Endothelial cell of umbilical vein (primary cell): ENCODE measurements around the gene GPR65. TPM values are rescaled to one million over a fixed set of nuclear protein-coding genes. Genes with fewer than 3 reads are reported as not detected.
"Not testable (repeated sequence)": the region's sequence is repeated elsewhere in the genome, so short reads cannot be mapped to it uniquely, and the experiment has no call there.

ENCODE experiments used
- BruUV-seq: library from RNA; stranded (reverse); fragments of 400-500 nt; replicated peaks from 2 replicates; lab custom pipeline; 2021; lab: Mats Ljungman, UMichigan
- CTCF ChIA-PET: fragments of 300-600, 350-600 bp; sonication (Branson Sonifier 250); formaldehyde crosslinking; loops from one replicate; lab custom pipeline; 2021; ENCODE audit warnings: antibody characterized with exemption, inconsistent platforms; lab: Charles Lee
- POLR2A ChIA-PET: fragments of 300-600, 350-600 bp; sonication (Branson Sonifier 250); formaldehyde crosslinking; loops from one replicate; lab custom pipeline; 2021; ENCODE audit warnings: antibody characterized with exemption, inconsistent platforms; lab: Charles Lee
- DNase-seq: peaks from one replicate; pipeline ENCODE4 v3.0.0-alpha.2; 2011; ENCODE audit warnings: low read depth, low spot score
- FAIRE-seq: peaks from 2 replicates; lab custom pipeline; 2011; peaks lifted over from hg19 to GRCh38; lab: Jason Lieb, UNC
- H2AFZ ChIP-seq: 2 replicates; pipeline ENCODE4 v1.6.0; 2012; ENCODE audit warnings: low read depth, low read length, control low read depth, inconsistent platforms
- H3K27ac ChIP-seq: 2 replicates; pipeline ENCODE4 v1.5.1; 2011; ENCODE audit warnings: low read depth, mild to moderate bottlenecking, control low read depth, low read length, moderate library complexity; ENCODE audit not compliant: insufficient read depth
- H3K27me3 ChIP-seq, 2 experiments: 2 replicates each; pipeline versions ENCODE4 v1.6.0 to v1.6.1; 2011; ENCODE audit warnings: low read length in 2 of 2, mixed read lengths in 1 of 2; ENCODE audit not compliant: control insufficient read depth in 2 of 2, insufficient read depth in 2 of 2
- H3K36me3 ChIP-seq, 2 experiments: 2 replicates in 1 of 2; 3 replicates in 1 of 2; pipeline ENCODE4 v1.5.1; 2011; ENCODE audit warnings: low read length in 2 of 2, mild to moderate bottlenecking in 1 of 2, moderate library complexity in 1 of 2; ENCODE audit not compliant: control insufficient read depth in 2 of 2, insufficient read depth in 2 of 2; ENCODE audit errors: extremely low read depth in 1 of 2
- H3K4me1 ChIP-seq: 3 replicates; pipeline ENCODE4 v1.5.1; 2011; ENCODE audit warnings: mild to moderate bottlenecking, low read length; ENCODE audit not compliant: control insufficient read depth, insufficient read depth; ENCODE audit errors: extremely low read depth
- H3K4me2 ChIP-seq: 2 replicates; pipeline ENCODE4 v1.6.1; 2011; ENCODE audit warnings: low read length, control low read depth, mixed read lengths; ENCODE audit not compliant: insufficient read depth
- H3K4me3 ChIP-seq, 3 experiments: fragments of 200-600 bp in 1 of 3; sonication (generic), shearing (Covaris generic) in 1 of 3; replicated peaks in 1 of 3; 2 replicates each; pipeline ENCODE4 v1.5.1; 2011 to 2016; ENCODE audit warnings: control low read depth in 3 of 3, low read length in 3 of 3, mild to moderate bottlenecking in 2 of 3, inconsistent platforms in 1 of 3, low read depth in 1 of 3, moderate library complexity in 1 of 3; ENCODE audit not compliant: insufficient read depth in 1 of 3
- H3K79me2 ChIP-seq: 2 replicates; pipeline ENCODE4 v1.6.0; 2012; ENCODE audit warnings: low read length, inconsistent platforms; ENCODE audit not compliant: control insufficient read depth, insufficient read depth
- H3K9ac ChIP-seq: replicated peaks from 2 replicates; pipeline ENCODE3; 2011; ENCODE audit warnings: low read length, control low read depth; ENCODE audit not compliant: insufficient read depth; ENCODE audit errors: extremely low read depth
- H3K9me1 ChIP-seq: replicated peaks from 3 replicates; pipeline ENCODE4 v1.6.0; 2011; ENCODE audit warnings: mild to moderate bottlenecking, low read length; ENCODE audit not compliant: control insufficient read depth, insufficient read depth; ENCODE audit errors: extremely low read depth
- H3K9me3 ChIP-seq: replicated peaks from 2 replicates; pipeline ENCODE4 v1.5.1; 2012; ENCODE audit warnings: low read length, inconsistent platforms; ENCODE audit not compliant: control insufficient read depth, insufficient read depth
- H4K20me1 ChIP-seq: replicated peaks from 2 replicates; pipeline ENCODE3; 2011; ENCODE audit warnings: mild to moderate bottlenecking, low read length; ENCODE audit not compliant: control insufficient read depth, insufficient read depth; ENCODE audit errors: extremely low read depth
- GATA2 ChIP-seq: IDR thresholded peaks from 2 replicates; pipeline ENCODE4 v1.7.0; 2011; ENCODE audit warnings: low read depth, mild to moderate bottlenecking, moderate library complexity, mixed read lengths, low read length; ENCODE audit not compliant: insufficient read length, insufficient read depth
- dilution Hi-C: fragments of 300-500 bp; cut with MboI; formaldehyde crosslinking; loops from one replicate; pipeline ENCODE4 v1.15.0; 2019; ENCODE audit warnings: low sequenced_read_pairs; ENCODE audit not compliant: extremely low pct_ligation_motif_present
- intact Hi-C: fragments of 100-400 bp; cut with micrococcal nuclease; formaldehyde crosslinking; loops from one replicate; pipeline ENCODE4 v1.10.0; 2022
- polyA plus RNA-seq, 4 experiments: library from polyadenylated mRNA; depleted of rRNA in 3 of 4; stranded (reverse) in 3 of 4; unstranded in 1 of 4; fragments of >200 nt; gene quantifications; 2 replicates each; pipeline versions ENCODE4 v1.2.1 to v1.2.3, GENCODE V29; 2011 to 2012; ENCODE audit warnings: missing spikeins in 1 of 4
- total RNA-seq: library from RNA; stranded (reverse); gene quantifications from 2 replicates; pipeline ENCODE4 v1.2.3, GENCODE V29; 2021

Gene GPR65
- total and polyA plus RNA-seq, 2 donors (not counting 3 experiments of a cell fraction or from before 2014, with no cell fraction given): 0.03 to 0.07 TPM

GRCh38 chr14:88023658-88024187 is 18.8 kb downstream of the GPR65 start:
- CTCF ChIA-PET: no interaction called here
- peaks cover 0 to 4% of the 10 kb centered on the region in 2 experiments for H3K27me3 ChIP-seq
- H3K27ac ChIP-seq: no peak overlapping the region
- POLR2A ChIA-PET: no interaction called here
- BruUV-seq: no TSS peak
- no peaks in the 10 kb centered on the region for H3K4me1 ChIP-seq
- H3K79me2 ChIP-seq: no peaks in the 10 kb centered on the region
- no peaks in the 10 kb centered on the region for H3K9me3 ChIP-seq
- H4K20me1 ChIP-seq: no peaks in the 10 kb centered on the region
- H3K4me3 ChIP-seq: no peak overlapping the region
- H3K36me3 ChIP-seq: no peaks in the 10 kb centered on the region
- H2AFZ ChIP-seq: no peak overlapping the region
- TF ChIP-seq GATA2: no peak
- no peak overlapping the region for H3K9ac ChIP-seq
- FAIRE-seq (peak; percentile 33), DNase-seq (no peak)
- H3K4me2 ChIP-seq: no peak overlapping the region
- dilution Hi-C loops: no loop called here
- intact Hi-C loops: no loop called here
- H3K9me1 ChIP-seq: no peaks in the 10 kb centered on the region

DNA sequence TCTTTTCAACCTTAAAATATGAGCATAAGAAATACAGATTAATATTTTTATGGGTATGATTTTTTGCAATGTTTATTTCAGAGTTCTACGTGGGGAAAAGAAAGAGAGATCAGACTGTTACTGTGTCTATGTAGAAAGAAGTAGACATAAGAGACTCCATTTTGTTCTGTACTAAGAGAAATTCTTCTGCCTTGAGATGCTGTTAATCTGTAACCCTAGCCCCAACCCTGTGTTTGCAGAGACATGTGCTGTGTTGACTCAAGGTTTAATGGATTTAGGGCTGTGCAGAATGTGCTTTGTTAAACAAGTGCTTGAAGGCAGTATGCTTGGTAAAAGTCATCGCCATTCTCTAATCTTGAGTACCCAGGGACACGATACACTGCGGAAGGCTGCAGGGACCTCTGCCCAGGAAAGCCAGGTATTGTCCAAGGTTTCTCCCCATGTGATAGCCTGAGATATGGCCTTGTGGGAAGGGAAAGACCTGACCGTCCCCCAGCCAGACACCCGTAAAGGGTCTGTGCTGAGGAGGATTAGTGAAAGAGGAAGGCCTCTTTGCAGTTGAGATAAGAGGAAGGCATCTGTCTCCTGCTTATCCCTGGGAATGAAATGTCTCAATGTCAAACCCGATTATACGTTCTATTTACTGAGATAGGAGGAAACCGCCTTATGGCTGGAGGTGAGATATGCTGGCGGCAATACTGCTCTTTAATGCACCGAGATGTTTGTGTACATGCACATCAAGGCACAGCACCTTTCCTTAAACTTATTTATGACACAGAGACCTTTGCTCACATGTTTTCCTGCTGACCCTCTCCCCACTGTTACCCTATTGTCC is 19.5 kb downstream of the GPR65 start:
- H4K20me1 ChIP-seq, FAIRE-seq, H2AFZ ChIP-seq, H3K27ac ChIP-seq, H3K4me3 ChIP-seq, H3K9ac ChIP-seq, POLR2A ChIA-PET, H3K4me2 ChIP-seq, DNase-seq, H3K79me2 ChIP-seq, H3K27me3 ChIP-seq, H3K9me3 ChIP-seq, BruUV-seq, intact Hi-C loops, H3K4me1 ChIP-seq, H3K9me1 ChIP-seq, H3K36me3 ChIP-seq, dilution Hi-C loops, CTCF ChIA-PET: not testable (repeated sequence)
